Bronchial epithelial cell (primary cell): ENCODE measurements around the gene C20orf173. TPM values are rescaled to one million over a fixed set of nuclear protein-coding genes. Genes with fewer than 3 reads are reported as not detected.

Experiments used
- DNase-seq: peaks from one replicate; pipeline ENCODE4 v3.0.0-alpha.2; 2010; ENCODE audit warnings: low read depth
- FAIRE-seq: peaks from 2 replicates; lab custom pipeline; 2011; peaks lifted over from hg19 to GRCh38; lab: Jason Lieb, UNC
- H3K27me3 ChIP-seq: 2 replicates; pipeline ENCODE4 v1.5.1; 2011; ENCODE audit warnings: low read length; ENCODE audit not compliant: control insufficient read depth, insufficient read depth
- H3K36me3 ChIP-seq: 2 replicates; pipeline ENCODE4 v1.5.1; 2011; ENCODE audit warnings: low read length; ENCODE audit not compliant: control insufficient read depth, insufficient read depth
- H3K4me3 ChIP-seq: 2 replicates; pipeline ENCODE4 v1.5.1; 2011; ENCODE audit warnings: mild to moderate bottlenecking, low read depth, low read length, control low read depth
- CTCF ChIP-seq: IDR thresholded peaks from 2 replicates; pipeline ENCODE4 v1.5.1; 2011; ENCODE audit warnings: mild to moderate bottlenecking, moderate library complexity, low read length, control low read depth, inconsistent platforms; ENCODE audit not compliant: insufficient read depth, severe bottlenecking
- total RNA-seq: library from RNA; depleted of rRNA; stranded (reverse); fragments of >200 nt; gene quantifications from 2 replicates; pipeline ENCODE4 v1.2.1, GENCODE V29; 2014

The C20orf173 gene
- total RNA-seq, 1 donor from 2014 or later = not detected

- FAIRE-seq (no peak), DNase-seq (no peak)
- no peaks in the 10 kb centered on the region for H3K27me3 ChIP-seq
- TF ChIP-seq CTCF = no peak
- no peak overlapping the region for H3K4me3 ChIP-seq
- peaks cover 20% of the 10 kb centered on the region for H3K36me3 ChIP-seq
Measured at GRCh38 chr20:35544436-35544835, 15.0 kb upstream of the C20orf173 start.

GRCh38 chr20:35542990-35543389, 13.5 kb upstream of the C20orf173 start:
- no peak for DNase-seq
- H3K27me3 ChIP-seq = no peaks in the 10 kb centered on the region
- H3K36me3 ChIP-seq = peaks cover 12% of the 10 kb centered on the region
- no peak overlapping the region for H3K4me3 ChIP-seq
- FAIRE-seq = no peak
- TF ChIP-seq CTCF = no peak

GRCh38 chr20:35541783-35542662, 12.6 kb upstream of the C20orf173 start, which contains the start of gene ERGIC3:
Gene ERGIC3 (plus strand): TSS chr20:35542078. CDS start chr20:35542098, 20 bp downstream.
- peak within 1 kb of the TSS; percentile 100 for H3K4me3 ChIP-seq
- peak; percentile 85 for DNase-seq
- no peak for TF ChIP-seq CTCF
- no peaks in the 10 kb centered on the region for H3K27me3 ChIP-seq
- no peak for FAIRE-seq
- peaks cover 9% of the 10 kb centered on the region for H3K36me3 ChIP-seq

- TF ChIP-seq CTCF = no peak
- DNase-seq = no peak
- Histone ChIP-seq H3K27me3 (no peaks in the 10 kb centered on the region), H3K36me3 (peaks cover 8% of the 10 kb centered on the region), H3K4me3 (peak overlapping the region; percentile 100)
- FAIRE-seq = no peak
Measured at GRCh38 chr20:35541118-35541782, 11.8 kb upstream of the C20orf173 start.

- DNase-seq = peak; percentile 72
- Histone ChIP-seq H3K27me3 (no peaks in the 10 kb centered on the region), H3K4me3 (no peak overlapping the region), H3K36me3 (peaks cover 8% of the 10 kb centered on the region)
- FAIRE-seq = no peak
- TF ChIP-seq CTCF = no peak
Measured at GRCh38 chr20:35539756-35540212, 10.3 kb upstream of the C20orf173 start.
